Liver (tissue), 2 donors: ENCODE data around the gene ADGRF1.

ENCODE experiments used
- TF ChIP-seq, protein P1 (sequence below): IDR thresholded peaks from 2 replicates; pipeline ENCODE4 v1.6.1; 2016; ENCODE audit warnings: antibody characterized with exemption
- TF ChIP-seq, protein P2 (sequence below): fragments of 150-350 bp; IDR thresholded peaks from 2 replicates; pipeline ENCODE4 v1.5.1; 2017; ENCODE audit warnings: improper control_type of control experiment, low read depth, low read length; ENCODE audit not compliant: missing input control
- donor health status: healthy.

DNA sequence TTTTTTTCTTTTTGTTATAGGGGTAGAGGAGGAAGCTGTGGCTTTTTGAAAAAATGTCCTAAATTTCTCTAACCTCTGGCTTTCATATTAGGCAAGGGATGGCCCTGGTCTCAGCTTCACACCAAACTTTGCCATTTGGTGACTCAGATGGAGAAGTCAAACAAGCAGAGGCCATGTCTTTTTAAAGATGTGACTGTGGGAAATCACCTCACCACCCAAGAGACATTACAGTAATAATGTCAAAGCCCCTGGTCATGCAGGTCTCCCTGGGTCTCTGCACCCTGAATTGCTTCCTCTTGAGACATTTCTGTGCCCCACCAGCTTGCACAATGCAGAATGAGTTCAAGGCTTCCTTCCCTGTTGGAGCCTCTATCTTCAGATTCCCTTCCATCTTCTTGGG, 80.9 kb downstream of the ADGRF1 start:
- TF ChIP-seq, protein P1, sequence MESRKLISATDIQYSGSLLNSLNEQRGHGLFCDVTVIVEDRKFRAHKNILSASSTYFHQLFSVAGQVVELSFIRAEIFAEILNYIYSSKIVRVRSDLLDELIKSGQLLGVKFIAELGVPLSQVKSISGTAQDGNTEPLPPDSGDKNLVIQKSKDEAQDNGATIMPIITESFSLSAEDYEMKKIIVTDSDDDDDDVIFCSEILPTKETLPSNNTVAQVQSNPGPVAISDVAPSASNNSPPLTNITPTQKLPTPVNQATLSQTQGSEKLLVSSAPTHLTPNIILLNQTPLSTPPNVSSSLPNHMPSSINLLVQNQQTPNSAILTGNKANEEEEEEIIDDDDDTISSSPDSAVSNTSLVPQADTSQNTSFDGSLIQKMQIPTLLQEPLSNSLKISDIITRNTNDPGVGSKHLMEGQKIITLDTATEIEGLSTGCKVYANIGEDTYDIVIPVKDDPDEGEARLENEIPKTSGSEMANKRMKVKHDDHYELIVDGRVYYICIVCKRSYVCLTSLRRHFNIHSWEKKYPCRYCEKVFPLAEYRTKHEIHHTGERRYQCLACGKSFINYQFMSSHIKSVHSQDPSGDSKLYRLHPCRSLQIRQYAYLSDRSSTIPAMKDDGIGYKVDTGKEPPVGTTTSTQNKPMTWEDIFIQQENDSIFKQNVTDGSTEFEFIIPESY = no peak
- TF ChIP-seq, protein P2, sequence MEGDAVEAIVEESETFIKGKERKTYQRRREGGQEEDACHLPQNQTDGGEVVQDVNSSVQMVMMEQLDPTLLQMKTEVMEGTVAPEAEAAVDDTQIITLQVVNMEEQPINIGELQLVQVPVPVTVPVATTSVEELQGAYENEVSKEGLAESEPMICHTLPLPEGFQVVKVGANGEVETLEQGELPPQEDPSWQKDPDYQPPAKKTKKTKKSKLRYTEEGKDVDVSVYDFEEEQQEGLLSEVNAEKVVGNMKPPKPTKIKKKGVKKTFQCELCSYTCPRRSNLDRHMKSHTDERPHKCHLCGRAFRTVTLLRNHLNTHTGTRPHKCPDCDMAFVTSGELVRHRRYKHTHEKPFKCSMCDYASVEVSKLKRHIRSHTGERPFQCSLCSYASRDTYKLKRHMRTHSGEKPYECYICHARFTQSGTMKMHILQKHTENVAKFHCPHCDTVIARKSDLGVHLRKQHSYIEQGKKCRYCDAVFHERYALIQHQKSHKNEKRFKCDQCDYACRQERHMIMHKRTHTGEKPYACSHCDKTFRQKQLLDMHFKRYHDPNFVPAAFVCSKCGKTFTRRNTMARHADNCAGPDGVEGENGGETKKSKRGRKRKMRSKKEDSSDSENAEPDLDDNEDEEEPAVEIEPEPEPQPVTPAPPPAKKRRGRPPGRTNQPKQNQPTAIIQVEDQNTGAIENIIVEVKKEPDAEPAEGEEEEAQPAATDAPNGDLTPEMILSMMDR = no peak
